HG03432 (cell line): ENCODE data around the gene HOXB1.

Experiments used
- ATAC-seq: cut with Tn5 transposase; IDR thresholded peaks from one replicate; pipeline ENCODE4 v1.9.1; 2021; ENCODE audit warnings: mild to moderate bottlenecking, moderate library complexity; ENCODE audit not compliant: unreplicated experiment

HOXB1 gene

DNA sequence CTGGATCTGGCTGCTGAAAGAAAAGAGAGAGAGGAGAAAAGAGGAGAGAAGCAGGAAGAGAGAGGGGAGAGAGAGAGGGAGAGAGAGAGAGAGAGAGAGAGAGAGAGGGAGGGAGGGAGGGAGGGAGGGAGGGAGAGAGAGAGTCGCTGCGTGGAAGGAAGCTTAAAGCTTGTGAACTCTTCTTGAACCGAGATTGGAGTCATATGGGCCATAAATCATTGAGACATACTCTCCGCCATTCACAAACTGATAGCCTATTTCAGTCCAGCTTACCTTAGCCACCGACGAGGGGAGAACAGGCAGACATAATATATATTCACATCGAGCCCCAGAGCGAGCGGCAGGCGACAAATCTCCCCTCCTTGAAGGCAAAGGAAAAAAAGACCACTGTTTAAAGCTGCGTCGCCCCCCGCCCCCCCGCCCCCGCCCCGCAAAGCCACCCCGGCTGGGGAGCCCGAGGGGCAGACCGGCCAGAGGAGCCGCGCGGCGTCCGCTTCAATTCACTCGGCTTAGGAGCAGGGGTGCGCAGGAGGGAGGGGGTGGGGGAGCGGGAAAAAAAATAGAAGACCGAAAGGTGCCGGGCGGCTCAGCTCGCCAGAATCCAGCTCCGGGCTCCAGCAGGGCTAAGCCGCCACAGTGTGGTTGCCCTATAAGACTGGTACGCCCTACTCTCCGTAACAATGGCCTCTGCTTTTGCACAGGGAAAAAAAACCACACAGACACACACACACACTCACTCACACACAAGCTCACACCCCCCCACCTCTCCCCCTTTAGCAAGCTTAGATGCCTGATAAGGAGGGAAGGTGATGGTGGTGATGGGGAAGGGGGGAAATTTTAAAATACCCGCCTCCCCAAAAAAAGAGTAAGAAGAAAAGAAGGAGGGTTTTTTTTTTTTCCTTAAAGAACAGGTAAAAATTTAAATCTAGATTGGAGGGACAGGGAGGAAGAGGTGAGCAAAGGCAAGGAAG, 24.7 kb upstream of the HOXB1 start:
- no peak for ATAC-seq

DNA sequence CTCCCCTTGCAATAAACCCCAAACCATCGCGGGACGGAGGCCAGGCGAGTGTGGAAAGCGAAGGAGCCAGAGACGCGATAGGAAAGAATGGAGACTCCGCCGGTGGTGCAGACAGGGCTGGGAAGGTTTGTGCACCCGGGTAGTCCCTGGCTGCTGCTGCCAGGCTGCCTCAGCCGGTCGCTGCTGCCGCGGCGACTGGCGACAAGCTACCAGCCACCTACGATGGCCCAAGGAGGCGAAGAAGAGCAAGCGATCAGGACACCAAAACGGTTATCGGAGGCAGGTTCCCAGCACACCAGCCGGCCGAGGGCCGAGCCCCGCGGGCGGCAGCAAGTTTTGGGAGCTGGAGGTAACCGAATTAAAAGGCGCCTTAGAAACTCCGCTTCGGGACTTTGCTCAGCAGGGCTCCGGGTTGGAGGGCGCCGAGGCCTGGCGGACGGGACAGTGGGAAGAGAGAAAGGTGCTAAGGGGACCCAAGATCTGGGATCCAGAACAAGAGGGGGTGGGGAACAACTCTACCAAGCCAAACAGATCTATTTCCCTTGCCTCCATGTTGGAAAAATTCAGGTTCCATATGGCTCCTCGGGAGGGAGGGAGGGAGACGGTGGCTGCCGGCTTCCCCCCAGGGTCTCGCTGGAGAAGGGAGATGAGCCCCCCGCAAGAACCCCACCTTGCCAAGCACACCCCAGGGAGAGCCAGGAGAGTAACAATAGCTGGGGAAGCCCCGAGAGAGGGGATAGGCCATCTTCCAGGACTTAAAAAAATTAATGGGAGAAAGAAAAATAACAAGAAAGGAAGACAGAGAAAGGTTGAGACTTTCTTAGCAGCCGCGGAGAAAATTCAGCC, 23.8 kb upstream of the HOXB1 start:
- ATAC-seq: no peak

- no peak for ATAC-seq
Observed at GRCh38 chr17:48553826-48554225, 23.0 kb upstream of the HOXB1 start.

DNA sequence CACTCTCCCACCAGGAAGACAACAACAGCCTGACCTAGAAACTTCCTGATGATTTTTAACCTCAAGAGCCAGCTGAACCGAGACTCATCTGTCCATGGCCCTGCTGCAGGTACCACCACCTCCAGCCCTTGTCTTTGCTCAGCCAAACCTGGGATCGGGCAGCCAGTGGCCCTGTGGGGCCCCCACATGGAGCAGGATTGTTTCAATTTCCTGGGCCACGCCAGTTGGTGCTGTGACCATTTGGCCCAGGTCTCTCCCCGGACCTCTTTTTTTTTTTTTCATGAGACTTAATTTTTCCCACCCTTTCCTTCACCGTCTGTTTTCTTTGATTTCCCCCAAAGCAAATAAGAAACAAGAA, 22.4 kb upstream of the HOXB1 start:
- no peak for ATAC-seq

DNA sequence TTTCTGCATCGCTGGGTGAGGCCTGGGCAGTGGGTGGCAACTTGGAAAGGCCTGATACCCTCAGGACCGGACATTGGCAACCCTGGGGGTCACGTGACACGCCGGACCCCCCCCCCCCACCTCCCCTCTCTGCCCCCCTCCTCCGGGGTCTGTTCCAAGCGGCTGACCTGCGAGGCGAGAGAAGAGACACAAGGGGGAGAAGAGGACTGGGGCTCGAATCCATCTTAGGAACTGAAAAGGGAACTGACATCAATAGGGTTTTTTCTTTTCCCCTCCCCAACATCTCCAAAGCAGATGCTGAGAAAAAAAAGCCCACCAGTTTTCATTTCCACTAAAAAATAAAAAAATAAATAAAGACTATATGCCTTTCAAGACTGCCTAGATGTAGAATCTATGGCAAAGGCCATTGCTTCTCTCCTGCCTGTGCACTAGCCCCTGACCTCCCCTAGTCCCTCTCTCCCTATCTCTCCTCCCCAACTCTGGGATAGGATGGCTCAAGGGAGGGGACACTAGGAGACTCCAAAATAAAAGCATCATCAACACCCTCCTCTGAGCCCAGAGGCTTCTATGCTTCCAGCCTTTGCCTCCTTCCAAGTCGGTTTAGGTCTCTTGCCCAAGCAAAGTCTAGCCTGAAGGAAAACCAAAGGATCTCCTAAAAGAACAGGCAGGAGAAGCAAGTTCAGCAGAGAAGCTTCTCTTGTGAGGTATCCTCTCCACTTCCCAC, 21.8 kb upstream of the HOXB1 start:
- no peak for ATAC-seq

DNA sequence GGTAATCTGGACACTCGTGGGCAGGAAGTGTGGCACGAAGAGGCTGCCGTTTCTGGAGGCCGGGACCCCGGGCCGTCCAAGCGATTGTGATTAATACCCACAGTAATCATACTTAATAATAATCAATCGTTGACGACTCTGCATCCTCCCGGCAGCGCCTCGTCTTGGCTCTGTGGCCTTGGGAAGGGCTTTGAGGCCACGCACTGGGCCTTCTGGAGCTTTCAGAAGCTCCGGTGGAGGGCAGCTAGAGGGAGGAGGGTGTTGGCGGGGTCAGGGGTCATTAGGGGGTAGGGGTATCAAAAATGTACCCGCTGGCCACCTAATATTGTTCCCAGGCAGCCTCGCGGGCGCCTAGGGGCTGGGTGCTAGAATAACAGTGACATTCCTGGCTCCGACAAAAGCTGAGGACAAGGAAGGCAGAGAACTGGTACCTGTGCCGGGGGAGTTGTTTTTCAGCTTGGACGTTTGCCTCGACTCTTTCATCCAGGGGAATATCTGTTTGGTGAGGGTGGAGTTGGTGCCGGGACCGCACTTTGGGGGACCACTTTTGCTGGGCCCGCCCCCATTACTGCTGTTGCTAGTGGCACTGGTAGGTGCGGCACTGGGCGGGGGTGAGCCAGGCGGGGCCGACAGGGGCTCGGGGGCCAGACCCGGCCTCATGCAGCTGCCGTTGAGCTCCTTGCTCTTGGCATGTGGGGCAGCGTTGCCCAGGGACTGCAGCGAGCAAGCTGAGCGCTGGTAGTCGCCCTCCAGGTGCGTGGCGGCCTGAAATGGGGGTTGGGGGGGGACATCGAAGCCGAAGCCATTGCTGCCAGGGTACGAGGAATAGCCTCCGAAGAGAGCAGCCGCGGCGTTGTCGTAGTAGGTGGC, 21.0 kb upstream of the HOXB1 start:
- no peak for ATAC-seq

- no peak for ATAC-seq
Observed at GRCh38 chr17:48551214-48551555, 20.4 kb upstream of the HOXB1 start.

DNA sequence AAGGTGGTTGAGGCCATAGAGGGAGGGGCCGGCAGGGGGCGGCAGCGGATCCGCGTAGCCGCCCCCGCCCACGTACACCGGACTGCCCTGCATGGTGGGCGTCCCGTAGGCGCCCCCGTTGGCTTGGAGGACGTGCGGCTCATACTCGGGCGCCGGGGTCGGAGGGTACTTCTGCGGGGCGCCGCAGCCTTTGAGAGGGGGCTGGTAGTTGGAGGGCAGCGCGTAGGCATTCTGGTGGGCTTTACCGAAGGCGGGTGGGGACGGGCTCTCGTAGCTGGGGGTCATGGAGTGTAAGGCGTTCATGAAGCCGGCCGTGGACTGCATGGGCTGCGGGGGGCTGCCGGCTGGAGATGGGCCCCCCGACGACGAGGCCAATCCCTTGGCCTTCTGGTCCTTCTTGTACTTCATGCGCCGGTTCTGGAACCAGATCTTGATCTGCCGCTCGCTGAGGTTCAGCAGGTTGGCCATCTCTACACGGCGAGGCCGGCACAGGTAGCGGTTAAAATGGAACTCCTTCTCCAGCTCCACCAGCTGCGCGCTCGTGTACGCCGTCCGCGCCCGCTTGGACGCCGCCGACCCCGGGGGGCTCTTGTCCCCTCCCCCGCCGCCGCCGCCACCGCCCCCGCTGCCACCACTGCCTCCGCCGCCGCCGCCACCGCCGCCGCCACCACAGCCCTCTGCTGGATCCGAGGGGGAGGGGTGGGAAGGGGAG, 19.8 kb upstream of the HOXB1 start:
- ATAC-seq: no peak

DNA sequence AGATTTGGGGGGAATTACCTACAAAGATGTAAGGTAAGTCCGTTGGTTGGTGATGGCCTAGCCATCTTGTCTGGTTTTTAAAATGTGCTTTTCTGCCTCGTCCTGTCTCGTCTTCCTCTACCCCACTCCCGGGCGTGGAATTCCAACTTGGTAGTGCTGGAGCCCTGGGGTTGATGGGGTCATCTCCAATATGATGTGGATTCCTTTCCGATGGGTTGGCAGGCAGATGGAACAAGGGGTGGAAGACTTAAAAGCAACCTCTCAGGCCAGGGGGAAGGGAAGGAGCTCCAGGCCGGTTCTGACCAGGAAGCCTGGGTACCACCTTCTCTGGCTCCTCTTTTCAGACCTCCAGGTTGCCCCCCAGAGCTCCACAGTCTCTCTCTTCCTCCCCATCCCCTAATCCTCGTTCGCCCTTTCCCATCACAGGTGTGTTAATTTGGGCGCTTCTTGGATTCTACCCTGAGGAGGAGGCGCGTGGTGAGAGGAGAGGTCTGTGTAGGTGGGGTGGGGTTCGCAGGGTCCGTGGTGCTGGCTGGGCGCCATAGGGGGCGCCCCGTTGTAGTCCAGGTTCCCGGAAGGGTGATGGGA, 19.2 kb upstream of the HOXB1 start:
- no peak for ATAC-seq

- no peak for ATAC-seq
Observed at GRCh38 chr17:48549281-48549630, 18.4 kb upstream of the HOXB1 start.

DNA sequence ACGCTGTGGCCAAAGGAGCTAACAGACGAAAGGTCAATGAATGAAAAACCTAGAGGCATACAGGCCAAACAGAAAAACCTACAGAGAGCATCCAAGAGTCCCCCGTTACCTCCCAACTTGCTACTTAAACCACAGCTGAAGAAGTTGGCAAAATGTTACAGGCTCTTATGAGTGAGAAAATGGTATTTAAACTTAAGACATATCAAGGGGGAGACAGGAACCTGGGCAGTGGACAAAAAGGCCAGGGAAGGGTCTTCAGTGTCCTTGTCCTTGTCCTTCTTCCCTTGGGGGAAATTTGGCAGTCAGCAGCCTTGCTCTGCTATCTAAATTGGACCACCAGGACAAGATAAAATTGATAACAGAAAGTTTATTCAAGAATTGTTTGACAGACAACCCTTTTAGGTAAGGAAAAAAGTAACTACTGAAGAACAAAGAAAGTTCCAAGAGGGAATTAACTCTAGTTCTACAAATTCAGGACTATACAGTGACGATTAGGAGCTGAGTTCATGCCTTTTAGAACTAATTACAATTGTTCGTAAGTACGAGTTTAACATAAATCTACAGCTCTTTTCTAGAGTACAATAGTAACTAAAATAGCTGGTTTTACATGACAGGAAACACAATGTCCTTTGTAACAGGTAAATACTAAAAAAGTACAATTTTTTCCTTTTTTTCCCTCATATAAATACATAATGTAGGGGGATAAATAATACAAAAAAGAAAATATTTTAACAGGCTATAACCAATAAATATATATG, 17.9 kb upstream of the HOXB1 start:
- no peak for ATAC-seq

- no peak for ATAC-seq
Observed at GRCh38 chr17:48547808-48548522, 17.2 kb upstream of the HOXB1 start.

- ATAC-seq: no peak
Observed at GRCh38 chr17:48546924-48547807, 16.4 kb upstream of the HOXB1 start.

DNA sequence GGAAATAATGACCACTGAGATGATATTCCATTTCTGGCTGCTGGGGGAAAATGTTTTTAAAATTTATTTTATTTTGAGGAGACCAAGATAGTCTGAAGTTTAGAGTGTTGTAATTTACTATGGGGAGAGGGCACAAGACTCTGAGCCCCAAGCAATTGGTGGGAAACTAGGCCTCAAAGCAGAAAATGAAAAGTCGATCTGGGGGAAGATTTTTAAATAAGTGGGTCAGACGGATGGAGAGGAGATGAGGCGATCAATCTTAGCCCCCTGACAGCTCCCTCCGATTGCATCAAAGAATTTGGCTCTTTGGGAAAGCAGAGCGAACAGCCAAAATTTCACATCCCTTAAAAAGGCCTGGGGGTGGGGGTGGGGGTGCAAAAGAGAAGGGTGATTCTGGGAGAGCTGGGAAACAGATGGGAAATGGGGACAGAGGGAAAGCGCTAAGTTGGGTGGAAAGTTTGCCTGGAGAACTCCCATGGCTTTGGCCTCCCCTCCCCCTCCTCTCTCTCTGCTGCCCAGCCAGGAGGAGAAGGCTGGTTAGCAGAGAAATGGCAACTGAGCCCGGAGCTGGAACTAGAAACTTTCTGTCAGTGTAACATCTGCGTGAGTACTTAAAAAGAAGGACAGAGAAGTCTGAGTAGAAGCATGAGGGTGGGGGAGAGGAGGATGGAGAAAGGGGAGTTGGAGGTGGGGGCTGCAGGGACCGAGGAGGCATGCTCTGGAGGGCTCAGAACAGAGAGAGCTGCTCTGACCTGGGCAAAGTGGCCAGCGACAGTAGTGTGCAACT, 15.5 kb upstream of the HOXB1 start:
- no peak for ATAC-seq

DNA sequence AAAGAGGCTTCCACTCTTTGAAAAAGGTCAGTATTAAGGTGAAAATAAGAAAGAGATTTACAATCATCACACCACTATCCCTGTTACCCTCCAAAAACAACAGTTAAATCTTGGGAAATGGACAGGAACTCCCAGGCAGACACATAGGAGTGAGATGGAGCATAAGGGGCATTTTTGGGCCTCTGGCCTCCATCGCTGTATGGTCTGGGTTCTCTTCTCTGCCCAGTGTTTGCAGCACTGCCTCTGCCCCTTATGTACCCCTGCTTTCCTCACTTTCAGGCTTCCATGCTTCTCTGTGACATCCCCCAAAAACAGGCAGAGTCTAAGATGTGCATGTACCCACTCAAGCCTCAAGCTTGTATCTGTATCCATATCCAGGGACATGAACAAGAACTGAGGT, 14.7 kb upstream of the HOXB1 start:
- no peak for ATAC-seq

DNA sequence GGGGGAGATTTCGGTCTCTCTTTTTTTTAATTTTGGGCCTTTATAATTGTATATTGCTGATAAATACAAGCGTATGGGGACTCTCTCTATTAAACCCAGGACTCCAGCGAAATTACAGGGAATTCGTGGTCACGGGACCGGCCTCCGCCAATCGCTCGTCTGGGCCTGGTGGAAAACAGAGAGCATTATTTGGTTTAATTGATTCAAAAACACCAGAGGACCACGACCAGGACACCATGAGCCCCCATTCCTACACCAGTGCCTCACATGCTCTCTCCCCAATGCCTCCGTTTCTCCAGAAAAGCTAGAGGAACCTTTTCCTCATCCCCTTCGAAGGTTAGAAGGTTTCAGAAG, 14.2 kb upstream of the HOXB1 start, which contains the start of gene HOXB2:
HOXB2 (minus strand) TSS at position 88 of the 354 bp plus-strand sequence. CDS start 198 bp downstream, outside the sequence.
- ATAC-seq: no peak
